Astrocyte of the cerebellum (primary cell): ENCODE measurements around the gene HRH3.

Experiments
- DNase-seq: peaks from one replicate; pipeline ENCODE4 v3.0.0-alpha.2; 2011; ENCODE audit warnings: low read depth
- H3K4me3 ChIP-seq: 2 replicates; pipeline ENCODE4 v1.5.1; 2011; ENCODE audit warnings: mild to moderate bottlenecking, low read depth, low read length, moderate library complexity
- in situ Hi-C: cut with HindIII; loops from 2 replicates; pipeline ENCODE4 v1.10.0; 2017; ENCODE audit warnings: low sequenced_read_pairs
- TF ChIP-seq, protein P1 (sequence below): IDR thresholded peaks from 2 replicates; pipeline ENCODE4 v1.5.1; 2012; ENCODE audit warnings: low read length, low read depth, moderate library complexity, mild to moderate bottlenecking; ENCODE audit errors: missing control alignments

The HRH3 gene

GRCh38 chr20:62224113-62224855, 4.2 kb upstream of the HRH3 start:
- in situ Hi-C loops: no loop called here
- H3K4me3 ChIP-seq: no peak overlapping the region
- TF ChIP-seq, protein P1, sequence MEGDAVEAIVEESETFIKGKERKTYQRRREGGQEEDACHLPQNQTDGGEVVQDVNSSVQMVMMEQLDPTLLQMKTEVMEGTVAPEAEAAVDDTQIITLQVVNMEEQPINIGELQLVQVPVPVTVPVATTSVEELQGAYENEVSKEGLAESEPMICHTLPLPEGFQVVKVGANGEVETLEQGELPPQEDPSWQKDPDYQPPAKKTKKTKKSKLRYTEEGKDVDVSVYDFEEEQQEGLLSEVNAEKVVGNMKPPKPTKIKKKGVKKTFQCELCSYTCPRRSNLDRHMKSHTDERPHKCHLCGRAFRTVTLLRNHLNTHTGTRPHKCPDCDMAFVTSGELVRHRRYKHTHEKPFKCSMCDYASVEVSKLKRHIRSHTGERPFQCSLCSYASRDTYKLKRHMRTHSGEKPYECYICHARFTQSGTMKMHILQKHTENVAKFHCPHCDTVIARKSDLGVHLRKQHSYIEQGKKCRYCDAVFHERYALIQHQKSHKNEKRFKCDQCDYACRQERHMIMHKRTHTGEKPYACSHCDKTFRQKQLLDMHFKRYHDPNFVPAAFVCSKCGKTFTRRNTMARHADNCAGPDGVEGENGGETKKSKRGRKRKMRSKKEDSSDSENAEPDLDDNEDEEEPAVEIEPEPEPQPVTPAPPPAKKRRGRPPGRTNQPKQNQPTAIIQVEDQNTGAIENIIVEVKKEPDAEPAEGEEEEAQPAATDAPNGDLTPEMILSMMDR: no peak

GRCh38 chr20:62223571-62223970, 3.5 kb upstream of the HRH3 start:
- DNase-seq: no peak
- in situ Hi-C loops: no loop called here
- TF ChIP-seq, protein P1: no peak
- no peak overlapping the region for H3K4me3 ChIP-seq

More at GRCh38 chr20:62224113-62224855, 4.2 kb upstream of the HRH3 start:
- DNase-seq: no peak

- TF ChIP-seq, protein P1: no peak
- in situ Hi-C loops: no loop called here
- H3K4me3 ChIP-seq: no peak overlapping the region
- no peak for DNase-seq
Measured at GRCh38 chr20:62222972-62223371, 2.9 kb upstream of the HRH3 start.

DNA sequence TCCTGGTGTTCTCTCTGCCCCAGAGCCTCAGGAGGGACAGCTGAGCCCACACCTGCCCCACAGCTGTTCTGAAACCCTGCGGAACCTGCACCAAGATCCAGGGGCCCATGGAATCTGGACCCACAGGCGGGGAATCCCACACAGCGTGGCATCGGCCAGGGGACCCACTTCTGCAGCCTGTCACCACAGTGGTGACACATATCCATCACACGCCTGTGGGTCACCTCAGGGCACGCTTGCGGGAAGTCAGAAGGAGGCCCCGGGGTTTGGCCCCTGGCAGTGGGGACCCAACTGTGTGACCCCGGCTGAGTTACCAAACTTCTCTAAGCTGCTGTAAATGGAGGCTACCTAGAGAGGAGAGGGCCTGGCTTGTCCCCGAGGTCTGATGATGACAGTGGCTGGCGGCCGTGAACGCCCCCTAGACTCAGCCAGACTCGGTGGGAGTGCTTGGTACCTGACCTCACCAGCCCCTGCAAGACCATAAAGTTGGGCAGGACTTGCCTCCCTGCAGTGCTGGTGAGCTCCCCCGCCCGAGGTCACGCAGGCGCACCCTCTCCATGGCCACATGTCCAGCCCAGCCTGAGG, 2.3 kb upstream of the HRH3 start:
- in situ Hi-C loops: no loop called here
- no peak for DNase-seq
- H3K4me3 ChIP-seq: no peak overlapping the region
- TF ChIP-seq, protein P1: no peak

DNA sequence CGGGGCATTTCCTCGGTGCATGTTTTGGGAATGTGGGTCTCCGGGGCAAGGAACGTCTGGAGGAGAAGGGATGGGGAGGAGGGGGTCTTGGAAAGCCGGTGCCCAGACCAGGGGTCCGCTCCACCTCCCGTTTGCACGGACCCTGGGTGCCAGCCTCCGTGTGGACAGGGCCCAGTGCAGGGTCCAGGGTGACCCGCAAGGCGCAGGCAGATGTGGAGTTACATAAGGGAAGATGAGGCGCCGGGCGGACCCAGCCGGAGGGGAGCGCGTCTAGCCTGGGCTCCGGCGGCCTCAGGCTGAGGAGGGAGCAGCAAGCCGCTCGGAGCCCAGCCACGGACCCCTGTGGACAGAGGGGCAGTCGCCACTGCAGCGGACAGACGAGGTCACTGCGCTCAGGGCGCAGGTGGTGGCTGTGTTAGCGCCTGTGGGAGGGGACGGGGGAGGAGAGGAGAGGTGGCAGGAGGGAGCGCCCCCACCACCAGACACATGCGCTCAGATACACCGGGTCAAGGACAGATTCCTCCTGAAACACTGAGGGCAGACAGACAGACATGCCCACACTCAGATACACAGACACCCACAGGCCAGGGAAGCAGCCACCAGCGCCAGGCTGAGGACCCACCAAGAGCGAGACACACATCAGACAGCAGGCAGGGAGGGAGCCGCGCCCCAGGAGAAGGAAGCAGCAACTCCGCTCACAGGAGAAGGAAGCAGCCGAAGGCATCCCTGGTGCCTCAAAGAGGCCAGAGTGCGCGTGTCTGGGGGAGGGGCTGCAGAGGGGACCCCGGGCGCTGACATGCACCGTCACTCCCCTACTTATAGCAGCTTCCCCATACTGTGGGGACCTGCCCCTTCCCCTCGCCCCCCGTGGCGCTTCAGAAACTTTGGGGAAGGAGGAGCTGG, 839 bp upstream of the HRH3 start:
- in situ Hi-C loops: no loop called here
- TF ChIP-seq, protein P1: no peak
- H3K4me3 ChIP-seq: no peak overlapping the region
- DNase-seq: no peak
